WTC11 (cell line): ENCODE results near the gene COA1. TPM values are rescaled to one million over a fixed set of nuclear protein-coding genes. Genes with fewer than 3 reads are reported as not detected.

ENCODE experiments used
- ATAC-seq: fragments of 200-7000 bp; cut with Tn5 transposase; 2 replicates; pipeline ENCODE4 v1.10.0; 2021; ENCODE audit warnings: mild to moderate bottlenecking, moderate library complexity
- CTCF ChIA-PET: fragments of 300-600 bp; sonication (Branson Sonifier 250); formaldehyde crosslinking; loops from one replicate; lab custom pipeline; 2021; ENCODE audit warnings: antibody characterized with exemption; lab: Charles Lee
- POLR2A ChIA-PET: fragments of 350-600 bp; sonication (Branson Sonifier 250); formaldehyde crosslinking; loops from one replicate; lab custom pipeline; 2021; ENCODE audit warnings: antibody characterized with exemption; lab: Charles Lee
- DNase-seq: peaks from one replicate; pipeline ENCODE4 v3.0.0; 2021; ENCODE audit warnings: low spot score
- H3K27ac Mint-ChIP-seq: 2 replicates; pipeline ENCODE4 v1.8.0; 2021; ENCODE audit warnings: mixed read lengths
- H3K27me3 Mint-ChIP-seq: 2 replicates; pipeline ENCODE4 v1.8.0; 2021; ENCODE audit warnings: low read depth, mild to moderate bottlenecking, moderate library complexity, mixed read lengths
- H3K36me3 Mint-ChIP-seq: 2 replicates; pipeline ENCODE4 v1.8.0; 2021; ENCODE audit warnings: mixed read lengths
- H3K4me1 Mint-ChIP-seq: 2 replicates; pipeline ENCODE4 v1.8.0; 2022; ENCODE audit warnings: mixed read lengths
- H3K4me3 Mint-ChIP-seq: 2 replicates; pipeline ENCODE4 v1.8.0; 2021; ENCODE audit warnings: mild to moderate bottlenecking, moderate library complexity, mixed read lengths
- H3K9me3 Mint-ChIP-seq: 2 replicates; pipeline ENCODE4 v1.8.0; 2021; ENCODE audit warnings: mixed read lengths
- E2F4 ChIP-seq: sonication (generic); formaldehyde crosslinking; IDR thresholded peaks from 2 replicates; pipeline ENCODE4 v1.8.1; 2022; ENCODE audit warnings: low read depth, mild to moderate bottlenecking, moderate library complexity, missing genetic modification reagents, borderline replicate concordance
- ELF4 ChIP-seq: sonication (generic); formaldehyde crosslinking; IDR thresholded peaks from 2 replicates; pipeline ENCODE4 v1.8.1; 2022; ENCODE audit warnings: low read depth, mild to moderate bottlenecking, moderate library complexity, missing genetic modification reagents
- ESRRA ChIP-seq: sonication (generic); formaldehyde crosslinking; IDR thresholded peaks from 2 replicates; pipeline ENCODE4 v1.8.1; 2022; ENCODE audit warnings: mild to moderate bottlenecking, missing genetic modification reagents, borderline replicate concordance
- FOXJ3 ChIP-seq: sonication (generic); formaldehyde crosslinking; IDR thresholded peaks from 2 replicates; pipeline ENCODE4 v1.9.0; 2021; ENCODE audit warnings: missing genetic modification reagents, mild to moderate bottlenecking, borderline replicate concordance
- FOXP1 ChIP-seq: sonication (generic); formaldehyde crosslinking; IDR thresholded peaks from 2 replicates; pipeline ENCODE4 v1.8.0; 2022; ENCODE audit warnings: missing genetic modification reagents, mild to moderate bottlenecking, moderate library complexity, borderline replicate concordance
- FOXP4 ChIP-seq: sonication (generic); formaldehyde crosslinking; IDR thresholded peaks from 2 replicates; pipeline ENCODE4 v1.8.0; 2022; ENCODE audit warnings: mild to moderate bottlenecking, missing genetic modification reagents
- GRHL2 ChIP-seq: fragments of 250-450 bp; sonication (Bioruptor Pico); IDR thresholded peaks from 2 replicates; pipeline ENCODE4 v1.8.0; 2022; ENCODE audit warnings: mild to moderate bottlenecking, moderate library complexity; ENCODE audit not compliant: insufficient replicate concordance, severe bottlenecking
- IRF2 ChIP-seq: sonication (generic); formaldehyde crosslinking; IDR thresholded peaks from 2 replicates; pipeline ENCODE4 v1.8.0; 2022; ENCODE audit warnings: low read depth, missing genetic modification reagents, borderline replicate concordance
- JAZF1 ChIP-seq: fragments of 250-450 bp; sonication (Bioruptor Pico); IDR thresholded peaks from 2 replicates; pipeline ENCODE4 v1.9.0; 2021; ENCODE audit warnings: moderate library complexity, mild to moderate bottlenecking, inconsistent platforms
- MLX ChIP-seq: sonication (generic); formaldehyde crosslinking; IDR thresholded peaks from 2 replicates; pipeline ENCODE4 v1.8.1; 2023; ENCODE audit warnings: mild to moderate bottlenecking, missing genetic modification reagents, moderate library complexity
- MYBL2 ChIP-seq: sonication (generic); formaldehyde crosslinking; IDR thresholded peaks from 2 replicates; pipeline ENCODE4 v1.8.1; 2023; ENCODE audit warnings: mild to moderate bottlenecking, moderate library complexity, missing genetic modification reagents
- OVOL2 ChIP-seq: fragments of 250-450 bp; sonication (Bioruptor Pico); IDR thresholded peaks from 2 replicates; pipeline ENCODE4 v1.9.0; 2021; ENCODE audit warnings: mild to moderate bottlenecking, borderline replicate concordance
- PRDM15 ChIP-seq: sonication (generic); formaldehyde crosslinking; IDR thresholded peaks from 2 replicates; pipeline ENCODE4 v1.8.0; 2022; ENCODE audit warnings: missing genetic modification reagents
- PREB ChIP-seq: sonication (generic); formaldehyde crosslinking; IDR thresholded peaks from 2 replicates; pipeline ENCODE4 v1.8.1; 2022; ENCODE audit warnings: mild to moderate bottlenecking, missing genetic modification reagents, moderate library complexity, borderline replicate concordance
- RELA ChIP-seq: sonication (generic); formaldehyde crosslinking; IDR thresholded peaks from 2 replicates; pipeline ENCODE4 v1.8.1; 2022; ENCODE audit warnings: missing genetic modification reagents, mild to moderate bottlenecking, borderline replicate concordance
- SMAD3 ChIP-seq: sonication (generic); formaldehyde crosslinking; IDR thresholded peaks from 2 replicates; pipeline ENCODE4 v1.8.0; 2022; ENCODE audit warnings: missing genetic modification reagents, mild to moderate bottlenecking, borderline replicate concordance
- ZNF232 ChIP-seq: sonication (generic); formaldehyde crosslinking; IDR thresholded peaks from 2 replicates; pipeline ENCODE4 v1.8.0; 2022; ENCODE audit warnings: mild to moderate bottlenecking, missing genetic modification reagents
- ZNF317 ChIP-seq: sonication (generic); formaldehyde crosslinking; IDR thresholded peaks from 2 replicates; pipeline ENCODE4 v1.8.1; 2023; ENCODE audit warnings: low read depth, mild to moderate bottlenecking, moderate library complexity, missing genetic modification reagents, borderline replicate concordance
- ZNF416 ChIP-seq: fragments of 250-450 bp; sonication (Bioruptor Pico); IDR thresholded peaks from 2 replicates; pipeline ENCODE4 v1.9.0; 2021; ENCODE audit warnings: mild to moderate bottlenecking, inconsistent platforms
- ZNF671 ChIP-seq: fragments of 250-450 bp; sonication (Bioruptor Pico); IDR thresholded peaks from 2 replicates; pipeline ENCODE4 v1.8.0; 2021; ENCODE audit warnings: mild to moderate bottlenecking
- total RNA-seq: library from RNA; stranded (reverse); gene quantifications from 3 replicates; pipeline ENCODE4 v1.2.3, GENCODE V29; 2021

The COA1 gene
- total RNA-seq, 1 experiment from 2014 or later = 132 TPM

GRCh38 chr7:43753271-43753810 lies 24.0 kb upstream of the COA1 start (continued):
- TF ChIP-seq MLX (CRISPR knock-in tag) (no peak), ZNF416 (CRISPR knock-in tag) (no peak)

- ChIA-PET POLR2A (no interaction called here), CTCF (no interaction called here)
- no peak overlapping the region for H3K4me3 Mint-ChIP-seq
- no peak for ATAC-seq
- no peak for TF ChIP-seq FOXP1 (CRISPR knock-in tag)
- TF ChIP-seq GRHL2 (CRISPR knock-in tag) = no peak
- no peak for TF ChIP-seq FOXJ3
- no peak for TF ChIP-seq ELF4 (CRISPR knock-in tag)
- no peak for TF ChIP-seq JAZF1 (CRISPR knock-in tag)
- no peak for TF ChIP-seq IRF2 (CRISPR knock-in tag)
- TF ChIP-seq MYBL2 = no peak
- no peak for TF ChIP-seq ZNF232 (CRISPR knock-in tag)
- no peak for TF ChIP-seq SMAD3 (CRISPR knock-in tag)
- no peak for TF ChIP-seq ZNF317 (CRISPR knock-in tag)
- no peak for TF ChIP-seq OVOL2
- H3K36me3 Mint-ChIP-seq = no peaks in the 10 kb centered on the region
- no peak for DNase-seq
- peaks cover 6% of the 10 kb centered on the region for H3K4me1 Mint-ChIP-seq
- H3K9me3 Mint-ChIP-seq = peaks cover 10% of the 10 kb centered on the region
- peaks cover 15% of the 10 kb centered on the region for H3K27me3 Mint-ChIP-seq
- no peak overlapping the region for H3K27ac Mint-ChIP-seq
Observed at GRCh38 chr7:43752411-43752810, 23.1 kb upstream of the COA1 start.

- H3K4me1 Mint-ChIP-seq = peaks cover 4% of the 10 kb centered on the region
- peaks cover 10% of the 10 kb centered on the region for H3K9me3 Mint-ChIP-seq
- POLR2A ChIA-PET = interaction anchor here (0.6 kb wide), 1 partner anchor 38 kb away, joined by 3 read pairs; no protein-coding TSS in a partner anchor
- no peaks in the 10 kb centered on the region for H3K36me3 Mint-ChIP-seq
- CTCF ChIA-PET = interaction anchor here (0.6 to 1.5 kb wide), 3 partner anchors 88 to 168 kb away, joined by 3 to 9 read pairs (median 4); partner anchors contain the start of gene STK17A
- ATAC-seq = peak; percentile 93
- no peak overlapping the region for H3K4me3 Mint-ChIP-seq
- DNase-seq = peak; percentile 41
- TF ChIP-seq ESRRA (CRISPR knock-in tag) (no peak), ZNF671 (CRISPR knock-in tag) (no peak), RELA (peak; percentile 22; the same call in 1 of the 2 replicates), PRDM15 (CRISPR knock-in tag) (no peak), PREB (CRISPR knock-in tag) (no peak), FOXP4 (CRISPR knock-in tag) (no peak), E2F4 (CRISPR knock-in tag) (no peak)
- H3K27ac Mint-ChIP-seq = no peak overlapping the region
- H3K27me3 Mint-ChIP-seq = peaks cover 4% of the 10 kb centered on the region; the same call in 1 of the 2 replicates
Observed at GRCh38 chr7:43750016-43750887, 20.9 kb upstream of the COA1 start.
